H1 (cell line): ENCODE measurements around the gene ACADVL. TPM values are rescaled to one million over a fixed set of nuclear protein-coding genes. Genes with fewer than 3 reads are reported as not detected.

Experiments used
- CTCF ChIA-PET: fragments of 300-600 bp; sonication (Branson Sonifier 250); formaldehyde crosslinking; loops from one replicate; lab custom pipeline; 2021; ENCODE audit not compliant: partially characterized antibody; lab: Charles Lee
- POLR2A ChIA-PET: fragments of 300-600 bp; sonication (Branson Sonifier 250); formaldehyde crosslinking; loops from one replicate; lab custom pipeline; 2021; ENCODE audit warnings: inconsistent platforms; ENCODE audit not compliant: partially characterized antibody; lab: Charles Lee
- DNase-seq, 2 experiments: peaks; one replicate each; pipeline versions ENCODE4 v3.0.0 to v3.0.0-alpha.2; 2010 to 2022; ENCODE audit warnings: low spot score in 2 of 2, low read depth in 1 of 2, mixed read lengths in 1 of 2
- FAIRE-seq: peaks from 2 replicates; lab custom pipeline; 2011; peaks lifted over from hg19 to GRCh38; lab: Jason Lieb, UNC
- H2AFZ ChIP-seq: 2 replicates; pipeline ENCODE4 v1.8.1; 2012; ENCODE audit warnings: low read length, inconsistent platforms
- H2AK5ac ChIP-seq: 2 replicates; pipeline ENCODE4 v1.6.1; 2013; ENCODE audit warnings: low read depth, low read length
- H2BK120ac ChIP-seq: replicated peaks from 2 replicates; pipeline ENCODE3; 2013; ENCODE audit warnings: low read depth, low read length, inconsistent platforms
- H2BK12ac ChIP-seq: 2 replicates; pipeline ENCODE4 v1.6.1; 2013; ENCODE audit warnings: low read depth, low read length
- H2BK15ac ChIP-seq: 2 replicates; pipeline ENCODE4 v1.6.1; 2013; ENCODE audit warnings: low read length
- H2BK20ac ChIP-seq: 2 replicates; pipeline ENCODE4 v1.6.1; 2013; ENCODE audit warnings: low read length
- H2BK5ac ChIP-seq: 2 replicates; pipeline ENCODE4 v1.6.1; 2013; ENCODE audit warnings: low read depth, low read length
- H3K14ac ChIP-seq: 2 replicates; pipeline ENCODE4 v1.6.1; 2013; ENCODE audit warnings: inconsistent platforms; ENCODE audit not compliant: insufficient read length
- H3K18ac ChIP-seq: 2 replicates; pipeline ENCODE4 v1.6.1; 2013; ENCODE audit warnings: low read length; ENCODE audit errors: extremely low read depth
- H3K23ac ChIP-seq: 2 replicates; pipeline ENCODE4 v1.6.1; 2013; ENCODE audit warnings: inconsistent platforms; ENCODE audit not compliant: insufficient read length
- H3K23me2 ChIP-seq: 2 replicates; pipeline ENCODE4 v1.6.1; 2013; ENCODE audit warnings: low read depth, low read length
- H3K27ac ChIP-seq: 2 replicates; pipeline ENCODE4 v1.6.1; 2011; ENCODE audit warnings: low read depth, low read length, inconsistent platforms
- H3K27me3 ChIP-seq, 4 experiments: replicated peaks in 1 of 4; 1 replicate in 1 of 4; 2 replicates in 3 of 4; pipeline versions ENCODE4 v1.6.1 to v1.8.1; 2011 to 2013; ENCODE audit warnings: low read length in 3 of 4, mild to moderate bottlenecking in 3 of 4, inconsistent platforms in 2 of 4, mixed read lengths in 2 of 4, moderate library complexity in 1 of 4; ENCODE audit not compliant: control insufficient read depth in 3 of 4, insufficient read depth in 3 of 4; ENCODE audit errors: extremely low read depth in 1 of 4
- H3K36me3 ChIP-seq, 4 experiments: 2 replicates each; pipeline versions ENCODE4 v1.6.1 to v1.8.1; 2011 to 2013; ENCODE audit warnings: mild to moderate bottlenecking in 4 of 4, low read length in 3 of 4, moderate library complexity in 2 of 4, control low read depth in 1 of 4, inconsistent platforms in 1 of 4; ENCODE audit not compliant: insufficient read depth in 4 of 4, control insufficient read depth in 2 of 4
- H3K4ac ChIP-seq: replicated peaks from 2 replicates; pipeline ENCODE3; 2013; ENCODE audit warnings: low read length, low read depth, mixed read lengths, inconsistent platforms; ENCODE audit not compliant: insufficient read length
- H3K4me1 ChIP-seq, 4 experiments: replicated peaks in 1 of 4; 1 replicate in 1 of 4; 2 replicates in 3 of 4; pipeline versions ENCODE4 v1.6.1 to v1.8.1; 2011 to 2013; ENCODE audit warnings: low read length in 3 of 4, inconsistent platforms in 2 of 4, mixed read lengths in 1 of 4; ENCODE audit not compliant: insufficient read depth in 4 of 4, control insufficient read depth in 3 of 4
- H3K4me2 ChIP-seq, 2 experiments: 2 replicates each; pipeline versions ENCODE4 v1.6.1 to v1.8.1; 2011 to 2013; ENCODE audit warnings: low read depth in 2 of 2, low read length in 2 of 2, control low read depth in 1 of 2, inconsistent platforms in 1 of 2, mild to moderate bottlenecking in 1 of 2; ENCODE audit not compliant: insufficient read depth in 1 of 2
- H3K4me3 ChIP-seq, 4 experiments: fragments of 200-600, 300-600 bp in 1 of 4; sonication (generic), shearing (Covaris generic), sonication (Bioruptor Twin) in 1 of 4; 2 replicates each; pipeline versions ENCODE4 v1.5.1 to v1.8.1; 2011 to 2016; ENCODE audit warnings: low read length in 4 of 4, low read depth in 3 of 4, control low read depth in 2 of 4, inconsistent platforms in 2 of 4, mild to moderate bottlenecking in 2 of 4, mixed read lengths in 1 of 4, moderate library complexity in 1 of 4; ENCODE audit not compliant: insufficient read depth in 2 of 4; ENCODE audit errors: extremely low read depth in 1 of 4
- H3K56ac ChIP-seq: replicated peaks from 2 replicates; pipeline ENCODE3; 2013; ENCODE audit warnings: low read depth, mild to moderate bottlenecking, mixed read lengths, low read length, inconsistent platforms; ENCODE audit not compliant: insufficient read length
- H3K79me1 ChIP-seq: 2 replicates; pipeline ENCODE4 v1.6.1; 2013; ENCODE audit warnings: low read depth, low read length, control low read depth
- H3K79me2 ChIP-seq, 2 experiments: 2 replicates each; pipeline versions ENCODE4 v1.6.1 to v1.8.1; 2012 to 2013; ENCODE audit warnings: low read length in 2 of 2, mild to moderate bottlenecking in 2 of 2, inconsistent platforms in 1 of 2; ENCODE audit not compliant: insufficient read depth in 2 of 2, control insufficient read depth in 1 of 2
- H3K9ac ChIP-seq, 4 experiments: replicated peaks in 1 of 4; 1 replicate in 1 of 4; 2 replicates in 3 of 4; pipeline versions ENCODE4 v1.6.1 to v1.8.1; 2011 to 2013; ENCODE audit warnings: low read depth in 3 of 4, low read length in 3 of 4, control low read depth in 2 of 4, mild to moderate bottlenecking in 2 of 4, moderate library complexity in 2 of 4, inconsistent platforms in 1 of 4; ENCODE audit errors: extremely low read depth in 1 of 4
- H3K9me3 ChIP-seq, 2 experiments: 2 replicates each; pipeline versions ENCODE4 v1.6.1 to v1.8.1; 2012 to 2013; ENCODE audit warnings: mild to moderate bottlenecking in 2 of 2, moderate library complexity in 2 of 2, control low read depth in 1 of 2, inconsistent platforms in 1 of 2, low read depth in 1 of 2, low read length in 1 of 2, mixed read lengths in 1 of 2; ENCODE audit not compliant: insufficient read depth in 2 of 2
- H4K20me1 ChIP-seq, 2 experiments: replicated peaks in 1 of 2; 2 replicates each; pipeline versions ENCODE3 to v1.8.1; 2011 to 2013; ENCODE audit warnings: inconsistent platforms in 2 of 2, low read length in 2 of 2, mild to moderate bottlenecking in 1 of 2; ENCODE audit not compliant: insufficient read depth in 2 of 2, control insufficient read depth in 1 of 2
- H4K5ac ChIP-seq: 2 replicates; pipeline ENCODE4 v1.6.1; 2013; ENCODE audit warnings: low read length, low read depth, mixed read lengths, inconsistent platforms; ENCODE audit not compliant: insufficient read length
- H4K8ac ChIP-seq: 2 replicates; pipeline ENCODE4 v1.8.0; 2013; ENCODE audit warnings: mild to moderate bottlenecking, moderate library complexity, low read length, inconsistent platforms; ENCODE audit not compliant: insufficient read depth; ENCODE audit errors: extremely low read depth
- H4K91ac ChIP-seq: replicated peaks from 2 replicates; pipeline ENCODE3; 2013; ENCODE audit warnings: low read length, mixed read lengths, inconsistent platforms; ENCODE audit not compliant: insufficient read length
- CHD1 ChIP-seq: IDR thresholded peaks from 2 replicates; pipeline ENCODE4 v1.6.1; 2012; ENCODE audit warnings: low read depth, low read length, improper control_type of control experiment
- MAFK ChIP-seq: IDR thresholded peaks from 2 replicates; pipeline ENCODE4 v1.6.1; 2012; ENCODE audit warnings: low read depth, mild to moderate bottlenecking, improper control_type of control experiment, low read length
- POLR2A ChIP-seq, 2 experiments: IDR thresholded peaks; 1 replicate in 1 of 2; 2 replicates in 1 of 2; pipeline ENCODE4 v1.6.1; 2011; ENCODE audit warnings: low read depth in 2 of 2, low read length in 2 of 2, mild to moderate bottlenecking in 2 of 2; ENCODE audit errors: control extremely low read depth in 1 of 2
- POLR2AphosphoS5 ChIP-seq: IDR thresholded peaks from 2 replicates; pipeline ENCODE4 v1.6.1; 2011; ENCODE audit warnings: low read depth, low read length
- RAD21 ChIP-seq, 2 experiments: IDR thresholded peaks in 1 of 2; conservative IDR thresholded peaks in 1 of 2; 2 replicates each; pipeline ENCODE4 v1.6.1; 2011; ENCODE audit warnings: low read depth in 2 of 2, low read length in 2 of 2, improper control_type of control experiment in 1 of 2, inconsistent platforms in 1 of 2, mild to moderate bottlenecking in 1 of 2, moderate library complexity in 1 of 2
- SIN3A ChIP-seq, 2 experiments: IDR thresholded peaks in 1 of 2; conservative IDR thresholded peaks in 1 of 2; 2 replicates each; pipeline ENCODE4 v1.6.1; 2011 to 2012; ENCODE audit warnings: low read length in 2 of 2, improper control_type of control experiment in 1 of 2, low read depth in 1 of 2, mild to moderate bottlenecking in 1 of 2
- SP1 ChIP-seq: IDR thresholded peaks from 2 replicates; pipeline ENCODE4 v1.6.1; 2011; ENCODE audit warnings: low read depth, low read length
- WGBS, 2 experiments: shearing (Covaris generic) in 1 of 2; methylation state at CpG; one replicate each; pipeline versions ENCODE4 v1.1.6 to v1.1.7; 2013 to 2015; ENCODE audit warnings: low lambda C conversion rate in 2 of 2, mixed read lengths in 2 of 2, inconsistent platforms in 1 of 2, low coverage in 1 of 2, missing lambda C conversion rate in 1 of 2; ENCODE audit not compliant: insufficient replicate concordance in 2 of 2, insufficient coverage in 1 of 2, insufficient read length in 1 of 2; ENCODE audit errors: extremely low coverage in 1 of 2, missing lambda C conversion rate in 1 of 2; 5-methylcytosine and 5-hydroxymethylcytosine counted together
- polyA plus RNA-seq, 7 experiments: library from polyadenylated mRNA; depleted of rRNA in 3 of 7; stranded (reverse) in 5 of 7; unstranded in 2 of 7; fragments of >200 nt in 5 of 7; fragments of 200-250 nt in 2 of 7; gene quantifications; 1 replicate in 5 of 7; 2 replicates in 1 of 7; 4 replicates in 1 of 7; pipeline versions ENCODE4 v1.2.1 to v1.2.3, GENCODE V29; 2011 to 2013; ENCODE audit warnings: missing spikeins in 2 of 7, mixed read lengths in 2 of 7
- total RNA-seq: library from RNA; stranded (reverse); fragmentation: NEBNext Ultra II Directional; extraction: Animal tissue kit (Norgen Biotek cat#: 25700); gene quantifications from 2 replicates; pipeline ENCODE4 v1.2.1, GENCODE V29; 2021
- TF ChIP-seq, protein P1 (sequence below), 3 experiments: IDR thresholded peaks; 1 replicate in 2 of 3; 2 replicates in 1 of 3; pipeline versions ENCODE4 v1.5.1 to v1.6.1; 2011; ENCODE audit warnings: low read length in 3 of 3, mild to moderate bottlenecking in 3 of 3, inconsistent platforms in 2 of 3, low read depth in 1 of 3, moderate library complexity in 1 of 3; ENCODE audit not compliant: insufficient read depth in 1 of 3; ENCODE audit errors: control extremely low read depth in 1 of 3

The ACADVL gene
- total and polyA plus RNA-seq, 2 of the 8 experiments (the other 6 are each of a cell fraction or from before 2014, with no cell fraction given), result 181 to 231 TPM

- DNase-seq, result peak in 1 of 2 experiments; percentile 73
- ChIA-PET POLR2A (interaction anchor here (0.8 to 10.7 kb wide), 21 partner anchors 13 to 215 kb away, joined by 3 to 386 read pairs (median 4); partner anchors contain the start of genes CLDN7, CTDNEP1, DVL2 and ELP5), CTCF (interaction anchor here (0.6 to 4.3 kb wide), 13 partner anchors 10 to 178 kb away, joined by 3 to 46 read pairs (median 4); partner anchors contain the start of genes DVL2, GABARAP and PHF23)
- no peak overlapping the region for H3K23ac ChIP-seq
- peaks cover 15 to 38% (median 28%) of the 10 kb centered on the region in 4 experiments; a peak in 7 of 8 replicates for H3K36me3 ChIP-seq
- H4K8ac ChIP-seq, result no peak overlapping the region
- peak overlapping the region; percentile 76 to 93 (median 86) for H3K4me3 ChIP-seq
- peaks cover 10 to 25% of the 10 kb centered on the region in 2 experiments for H4K20me1 ChIP-seq
- no peak overlapping the region for H2AFZ ChIP-seq
- H3K79me1 ChIP-seq, result no peaks in the 10 kb centered on the region; the same call in 1 of the 2 replicates
- no peak overlapping the region for H2BK20ac ChIP-seq
- H4K5ac ChIP-seq, result no peak overlapping the region
- H3K4me1 ChIP-seq, result peaks cover 6 to 30% (median 20%) of the 10 kb centered on the region in 4 experiments
- H3K9me3 ChIP-seq, result no peaks in the 10 kb centered on the region
- no peak overlapping the region for H2BK120ac ChIP-seq
- H3K4me2 ChIP-seq, result peak overlapping the region; percentile 73 to 80
- H3K23me2 ChIP-seq, result peaks cover 15% of the 10 kb centered on the region; the same call in 1 of the 2 replicates
- no peak overlapping the region for H3K56ac ChIP-seq
- no peak overlapping the region for H3K4ac ChIP-seq
- peak overlapping the region in 3 of 4 experiments; percentile 26 to 81 (median 69); a peak in 6 of 7 replicates for H3K9ac ChIP-seq
- H4K91ac ChIP-seq, result no peak overlapping the region
- H3K27me3 ChIP-seq, result no peaks in the 10 kb centered on the region
- peak overlapping the region; percentile 49 for H3K27ac ChIP-seq
- no peak overlapping the region for H3K14ac ChIP-seq
- peaks cover 0 to 8% of the 10 kb centered on the region in 2 experiments; a peak in 1 of 4 replicates for H3K79me2 ChIP-seq
- FAIRE-seq, result no peak
- peak overlapping the region; percentile 65; the same call in 1 of the 2 replicates for H3K18ac ChIP-seq
- no peak overlapping the region for H2AK5ac ChIP-seq
- peak overlapping the region; percentile 80; the same call in 1 of the 2 replicates for H2BK5ac ChIP-seq
- H2BK12ac ChIP-seq, result 0 out of 2 replicates have a peak overlapping the region, but pooled peaks have one; percentile 52
- WGBS, 2 experiments, result 65% methylated on average over 11 of the region's 11 CpGs; no CpG with 5 or more reads in 1 of the 2 experiments
- H2BK15ac ChIP-seq, result no peak overlapping the region
- TF ChIP-seq CHD1 (no peak), POLR2AphosphoS5 (peak; percentile 69), MAFK (peak; percentile 73; the same call in 1 of the 2 replicates), SIN3A (conservative IDR thresholded peaks at IDR 0.05 in 1 of 2, IDR thresholded peaks at IDR 0.05 in 1 of 2; ENCODE audit: low read depth in 1 of 2, low read length in 2 of 2) (peak in 1 of 2 experiments; percentile 30; a peak in 1 of 4 replicates), RAD21 (IDR thresholded peaks at IDR 0.05 in 1 of 2, conservative IDR thresholded peaks at IDR 0.05 in 1 of 2; ENCODE audit: low read depth in 2 of 2, low read length in 2 of 2) (peak; percentile 56 to 71), POLR2A (IDR thresholded peaks at IDR 0.05; ENCODE audit: control extremely low read depth in 1 of 2, low read depth in 2 of 2, low read length in 2 of 2) (peak in 1 of 2 experiments; percentile 62; a peak in 2 of 3 replicates), SP1 (no peak)
- TF ChIP-seq, protein P1, sequence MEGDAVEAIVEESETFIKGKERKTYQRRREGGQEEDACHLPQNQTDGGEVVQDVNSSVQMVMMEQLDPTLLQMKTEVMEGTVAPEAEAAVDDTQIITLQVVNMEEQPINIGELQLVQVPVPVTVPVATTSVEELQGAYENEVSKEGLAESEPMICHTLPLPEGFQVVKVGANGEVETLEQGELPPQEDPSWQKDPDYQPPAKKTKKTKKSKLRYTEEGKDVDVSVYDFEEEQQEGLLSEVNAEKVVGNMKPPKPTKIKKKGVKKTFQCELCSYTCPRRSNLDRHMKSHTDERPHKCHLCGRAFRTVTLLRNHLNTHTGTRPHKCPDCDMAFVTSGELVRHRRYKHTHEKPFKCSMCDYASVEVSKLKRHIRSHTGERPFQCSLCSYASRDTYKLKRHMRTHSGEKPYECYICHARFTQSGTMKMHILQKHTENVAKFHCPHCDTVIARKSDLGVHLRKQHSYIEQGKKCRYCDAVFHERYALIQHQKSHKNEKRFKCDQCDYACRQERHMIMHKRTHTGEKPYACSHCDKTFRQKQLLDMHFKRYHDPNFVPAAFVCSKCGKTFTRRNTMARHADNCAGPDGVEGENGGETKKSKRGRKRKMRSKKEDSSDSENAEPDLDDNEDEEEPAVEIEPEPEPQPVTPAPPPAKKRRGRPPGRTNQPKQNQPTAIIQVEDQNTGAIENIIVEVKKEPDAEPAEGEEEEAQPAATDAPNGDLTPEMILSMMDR (IDR thresholded peaks at IDR 0.05; ENCODE audit: control extremely low read depth in 1 of 3, insufficient read depth in 1 of 3, low read depth in 1 of 3, low read length in 3 of 3), result peak; percentile 53 to 78 (median 77)
Observed at GRCh38 chr17:7220593-7221277, 997 bp downstream of the ACADVL start.
